OCI-LY1 (cell line): ENCODE results near the gene TCF7.

Experiments used
- EZH2 ChIP-seq: fragments of 200-600 bp; sonication (generic), shearing (Covaris generic); IDR thresholded peaks from 2 replicates; pipeline ENCODE4 v1.8.0; 2017; ENCODE audit warnings: borderline replicate concordance, mixed run types, mild to moderate bottlenecking, antibody characterized with exemption, low read length, moderate library complexity, mixed read lengths
- TF ChIP-seq, protein P1 (sequence below): fragments of 200-600 bp; sonication (generic), shearing (Covaris generic); IDR thresholded peaks from 2 replicates; pipeline ENCODE4 v1.5.1; 2017; ENCODE audit warnings: mild to moderate bottlenecking, antibody characterized with exemption, low read length, moderate library complexity, mixed read lengths

- TF ChIP-seq, protein P1, sequence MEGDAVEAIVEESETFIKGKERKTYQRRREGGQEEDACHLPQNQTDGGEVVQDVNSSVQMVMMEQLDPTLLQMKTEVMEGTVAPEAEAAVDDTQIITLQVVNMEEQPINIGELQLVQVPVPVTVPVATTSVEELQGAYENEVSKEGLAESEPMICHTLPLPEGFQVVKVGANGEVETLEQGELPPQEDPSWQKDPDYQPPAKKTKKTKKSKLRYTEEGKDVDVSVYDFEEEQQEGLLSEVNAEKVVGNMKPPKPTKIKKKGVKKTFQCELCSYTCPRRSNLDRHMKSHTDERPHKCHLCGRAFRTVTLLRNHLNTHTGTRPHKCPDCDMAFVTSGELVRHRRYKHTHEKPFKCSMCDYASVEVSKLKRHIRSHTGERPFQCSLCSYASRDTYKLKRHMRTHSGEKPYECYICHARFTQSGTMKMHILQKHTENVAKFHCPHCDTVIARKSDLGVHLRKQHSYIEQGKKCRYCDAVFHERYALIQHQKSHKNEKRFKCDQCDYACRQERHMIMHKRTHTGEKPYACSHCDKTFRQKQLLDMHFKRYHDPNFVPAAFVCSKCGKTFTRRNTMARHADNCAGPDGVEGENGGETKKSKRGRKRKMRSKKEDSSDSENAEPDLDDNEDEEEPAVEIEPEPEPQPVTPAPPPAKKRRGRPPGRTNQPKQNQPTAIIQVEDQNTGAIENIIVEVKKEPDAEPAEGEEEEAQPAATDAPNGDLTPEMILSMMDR, result no peak
- no peak for TF ChIP-seq EZH2
Measured at GRCh38 chr5:134151723-134152122, 37.2 kb downstream of the TCF7 start.
